LHCN-M2 (cell line): Measurements from ENCODE around the gene RNF223. TPM values are rescaled to one million over a fixed set of nuclear protein-coding genes. Genes with fewer than 3 reads are reported as not detected.
"Not testable (repeated sequence)": the region's sequence is repeated elsewhere in the genome, so short reads cannot be mapped to it uniquely, and the experiment has no call there.

Experiments used
- DNase-seq: peaks from one replicate; pipeline ENCODE4 v3.0.0-alpha.2; 2012; ENCODE audit warnings: low read depth
- total RNA-seq: library from RNA; depleted of rRNA; stranded (reverse); fragments of >200 nt; gene quantifications from 2 replicates; pipeline ENCODE4 v1.2.3, GENCODE V29; 2014

Gene RNF223
- total RNA-seq, 1 experiment from 2014 or later, result not detected

DNA sequence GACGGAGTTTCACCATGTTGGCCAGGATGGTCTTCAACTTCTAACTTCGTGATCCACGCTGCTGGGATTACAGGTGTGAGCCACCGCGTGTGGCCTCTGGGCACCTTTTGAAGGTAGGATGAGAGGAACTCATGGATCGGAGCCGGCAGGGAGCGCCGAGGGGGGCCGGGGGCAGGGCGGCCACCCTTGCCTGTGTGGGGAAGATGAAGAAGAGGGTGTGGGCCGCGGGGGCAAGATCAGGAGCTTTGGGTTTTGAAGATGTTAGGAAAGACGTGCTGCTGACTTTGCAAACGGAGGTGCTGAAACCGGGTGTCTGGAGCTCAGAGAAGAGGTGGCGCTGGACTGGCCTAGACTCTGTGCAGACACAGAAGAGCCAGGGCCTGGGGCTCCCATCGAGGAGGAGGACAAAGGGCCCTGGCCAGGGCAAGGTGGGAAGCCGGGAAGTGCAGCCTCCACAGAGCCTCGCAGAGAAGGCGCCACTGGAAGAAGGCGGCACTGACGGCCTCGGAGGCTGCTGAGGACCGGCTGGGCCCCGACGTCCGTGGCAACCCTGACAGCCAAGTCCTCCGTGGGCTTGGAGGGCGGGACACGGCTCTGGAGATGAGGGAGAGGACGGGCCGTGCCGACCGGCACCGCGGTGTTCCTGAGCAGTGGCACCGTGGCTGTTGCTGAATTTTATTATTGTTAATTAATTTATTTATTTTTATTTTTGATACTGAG is 13.7 kb downstream of the RNF223 start:
- no peak for DNase-seq

DNA sequence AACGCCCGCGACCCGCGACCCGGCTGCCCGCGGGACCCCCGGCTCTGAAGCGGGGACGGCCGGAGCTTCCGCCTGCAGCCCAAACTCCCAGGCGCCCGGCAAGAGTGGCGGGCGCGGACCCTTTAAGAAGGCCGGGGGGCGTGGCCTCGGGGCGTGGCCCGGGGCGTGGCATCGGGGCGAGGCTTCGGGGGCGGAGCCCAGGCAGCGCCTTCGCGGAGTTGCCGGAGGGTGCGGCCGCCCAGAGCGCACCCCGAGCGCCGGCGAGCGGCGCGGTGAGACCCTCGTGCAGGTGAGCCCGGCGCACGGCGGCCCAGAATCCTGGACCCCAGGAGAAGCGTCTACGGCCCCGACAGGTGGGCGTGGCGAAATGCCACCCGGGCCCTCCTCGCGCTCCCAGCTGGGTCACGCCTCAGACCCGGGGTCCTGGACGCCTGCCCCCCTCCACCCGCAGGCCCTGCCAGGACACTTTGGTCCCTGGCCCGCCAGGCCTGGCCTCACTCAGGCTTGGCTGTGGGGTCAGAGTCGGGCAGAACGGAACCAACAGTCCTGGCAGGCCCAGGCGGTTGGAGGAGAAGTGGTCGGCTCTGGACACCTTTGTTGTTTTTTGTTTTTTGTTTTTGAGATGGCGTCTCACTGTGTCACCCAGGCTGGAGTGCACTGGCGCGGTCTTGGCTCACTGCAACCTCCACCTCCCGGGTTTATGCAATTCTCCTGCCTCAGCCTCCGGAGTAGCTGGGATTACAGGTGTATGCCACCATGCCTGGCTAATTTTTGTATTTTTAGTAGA is 14.4 kb downstream of the RNF223 start:
- DNase-seq, result peak; percentile 52

DNA sequence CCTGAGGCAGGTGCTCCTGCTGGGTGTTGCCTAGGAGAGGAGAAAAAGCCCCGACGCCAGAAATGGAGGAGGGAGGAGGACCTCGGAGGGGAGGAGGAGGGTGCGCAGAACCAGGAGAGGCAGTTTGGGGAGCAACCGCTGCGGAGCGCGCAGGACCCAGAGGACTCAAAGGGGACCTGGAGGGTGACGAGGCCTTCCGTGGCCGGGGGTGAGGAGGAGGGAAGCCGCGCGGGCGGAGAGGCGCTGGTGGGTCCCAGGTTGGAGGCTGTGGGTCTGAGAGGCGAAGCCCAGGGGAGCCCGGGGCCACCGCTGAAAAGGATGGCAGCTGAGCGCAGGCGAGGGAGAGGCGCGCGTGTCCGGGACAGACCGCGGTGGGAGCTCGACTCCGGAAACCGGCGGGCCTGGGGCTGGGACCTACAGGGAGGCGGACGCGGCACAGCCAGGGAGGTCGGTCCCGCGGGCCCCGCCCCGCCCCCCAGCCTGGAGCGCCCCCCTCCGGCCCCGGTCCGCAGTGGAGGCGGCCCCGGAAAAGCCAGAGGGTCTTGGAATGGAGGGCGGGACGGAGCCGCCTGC is 15.1 kb downstream of the RNF223 start:
- DNase-seq, result no peak

DNA sequence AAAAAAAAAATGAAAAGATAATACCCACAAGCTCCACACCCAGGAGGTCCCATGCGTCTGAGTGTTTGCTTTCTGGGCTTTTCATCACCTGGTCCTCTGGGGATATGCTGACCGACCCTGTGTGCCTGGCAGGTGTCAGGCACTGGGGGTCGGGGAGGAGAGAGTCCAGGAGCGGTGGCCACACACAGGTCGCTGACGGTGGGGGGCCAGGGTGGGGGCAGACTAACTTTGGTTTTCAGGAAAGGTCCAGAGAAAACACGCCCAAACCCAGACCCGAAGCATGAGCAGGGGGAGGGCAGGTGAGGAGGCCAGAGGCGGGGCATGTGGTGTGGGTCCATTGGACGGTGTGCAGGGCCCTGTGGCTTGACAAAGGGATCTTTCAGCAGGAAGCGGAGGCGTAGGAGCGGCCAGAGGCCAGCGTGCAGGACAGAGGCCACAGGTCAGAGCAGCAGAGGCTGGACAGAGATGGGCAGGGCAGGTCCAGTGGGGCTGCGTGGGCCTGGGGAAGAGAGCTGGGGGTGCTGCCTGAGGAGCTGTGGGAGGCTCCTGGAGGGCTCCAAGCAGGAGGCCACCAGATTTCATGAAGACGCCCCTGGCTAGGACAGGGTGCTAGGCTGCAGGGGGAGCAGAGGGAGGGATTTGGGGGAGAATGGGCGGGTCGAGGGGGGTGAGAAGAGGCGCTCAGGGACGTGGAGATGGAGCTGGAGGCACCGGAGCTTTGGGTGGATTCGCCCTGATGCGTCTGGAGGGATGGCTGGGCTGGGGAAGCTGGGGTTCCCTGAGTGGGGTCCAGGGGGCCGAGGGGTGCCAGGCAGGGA is 15.8 kb downstream of the RNF223 start:
- no peak for DNase-seq

DNA sequence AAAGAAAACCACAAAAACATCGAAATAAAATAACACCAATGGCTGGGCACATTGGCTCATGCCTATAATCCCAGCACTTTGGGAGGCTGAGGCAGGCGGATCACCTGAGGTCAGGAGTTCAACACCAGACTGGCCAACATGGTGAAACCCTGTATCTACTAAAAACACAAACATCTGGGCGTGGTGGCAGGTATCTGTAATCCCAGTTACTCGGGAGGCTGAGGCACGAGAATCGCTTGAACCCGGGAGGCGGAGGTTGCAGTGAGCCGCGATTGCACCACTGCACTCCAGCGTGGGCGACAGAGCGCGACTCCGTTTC is 16.4 kb downstream of the RNF223 start:
- DNase-seq, result not testable (repeated sequence)

DNA sequence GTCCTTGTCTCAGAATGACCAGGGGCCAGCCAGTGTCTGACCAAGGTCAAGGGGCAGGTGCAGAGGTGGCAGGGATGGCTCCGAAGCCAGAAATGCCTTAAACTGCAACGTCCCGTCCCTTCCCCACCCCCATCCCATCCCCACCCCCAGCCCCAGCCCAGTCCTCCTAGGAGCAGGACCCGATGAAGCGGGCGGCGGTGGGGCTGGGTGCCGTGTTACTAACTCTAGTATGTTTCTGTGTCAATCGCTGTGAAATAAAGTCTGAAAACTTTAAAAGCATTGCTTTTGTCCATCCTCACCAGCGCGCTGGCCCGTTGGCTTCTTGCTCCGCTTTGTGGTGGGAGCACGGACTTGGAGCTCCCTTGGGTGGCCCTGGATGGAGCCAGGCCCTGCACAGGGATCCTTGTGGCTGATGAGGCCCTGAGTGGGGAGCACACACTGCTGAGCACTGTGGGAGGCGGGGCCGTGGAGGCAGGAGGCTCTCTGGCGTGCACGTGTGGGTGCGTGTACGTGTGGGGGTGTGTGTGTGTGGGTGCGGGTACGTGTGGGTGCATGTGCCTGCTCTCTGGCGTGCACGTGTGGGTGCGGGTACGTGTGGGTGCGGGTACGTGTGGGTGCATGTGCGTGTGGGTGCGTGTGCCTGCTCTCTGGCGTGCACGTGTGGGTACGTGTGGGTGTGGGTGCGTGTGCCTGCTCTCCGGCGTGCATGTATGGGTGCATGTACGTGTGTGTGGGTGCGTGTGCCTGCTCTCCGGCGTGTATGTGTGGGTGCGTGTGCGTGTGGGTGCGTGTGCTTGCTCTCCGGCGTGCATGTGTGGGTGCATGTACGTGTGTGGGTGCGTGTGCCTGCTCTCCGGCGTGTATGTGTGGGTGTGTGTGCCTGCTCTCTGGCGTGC is 18.0 kb downstream of the RNF223 start:
- no peak for DNase-seq

DNA sequence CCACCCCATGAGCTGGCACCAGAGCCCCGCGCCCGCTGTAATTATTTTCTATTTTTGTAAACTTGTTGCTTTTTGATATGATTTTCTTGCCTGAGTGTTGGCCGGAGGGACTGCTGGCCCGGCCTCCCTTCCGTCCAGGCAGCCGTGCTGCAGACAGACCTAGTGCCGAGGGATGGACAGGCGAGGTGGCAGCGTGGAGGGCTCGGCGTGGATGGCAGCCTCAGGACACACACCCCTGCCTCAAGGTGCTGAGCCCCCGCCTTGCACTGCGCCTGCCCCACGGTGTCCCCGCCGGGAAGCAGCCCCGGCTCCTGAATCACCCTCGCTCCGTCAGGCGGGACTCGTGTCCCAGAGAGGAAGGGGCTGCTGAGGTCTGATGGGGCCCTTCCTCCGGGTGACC is 19.1 kb downstream of the RNF223 start:
- no peak for DNase-seq

DNA sequence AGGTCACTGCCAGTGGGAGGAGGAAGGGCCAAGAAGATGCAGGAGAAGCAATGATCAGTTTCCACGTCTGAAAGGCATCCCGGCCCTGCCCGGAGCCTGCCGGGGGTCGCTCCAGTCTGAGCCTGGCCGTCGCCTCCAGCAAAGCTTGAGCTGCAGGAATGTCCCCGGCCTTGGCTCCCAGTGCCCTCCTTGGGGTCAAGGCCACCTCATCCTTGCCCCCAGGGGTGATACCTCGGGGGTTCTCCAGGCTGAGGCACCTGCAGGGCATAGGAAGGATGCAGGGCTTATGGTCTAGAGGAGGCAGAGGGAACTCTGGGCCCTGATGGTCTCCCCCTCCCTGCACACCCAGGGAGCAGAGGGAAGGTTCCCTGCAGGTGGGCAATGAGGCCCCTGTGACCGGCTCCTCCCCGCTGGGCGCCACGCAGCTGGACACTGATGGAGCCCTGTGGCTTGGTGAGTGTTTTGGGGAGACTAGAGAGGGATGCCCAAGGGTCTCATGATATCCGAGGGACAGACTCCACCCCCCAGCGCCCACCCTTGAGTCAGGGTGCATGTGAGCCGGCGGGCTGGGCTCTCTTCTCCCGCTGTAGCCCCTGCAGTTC is 19.9 kb downstream of the RNF223 start:
- no peak for DNase-seq

DNA sequence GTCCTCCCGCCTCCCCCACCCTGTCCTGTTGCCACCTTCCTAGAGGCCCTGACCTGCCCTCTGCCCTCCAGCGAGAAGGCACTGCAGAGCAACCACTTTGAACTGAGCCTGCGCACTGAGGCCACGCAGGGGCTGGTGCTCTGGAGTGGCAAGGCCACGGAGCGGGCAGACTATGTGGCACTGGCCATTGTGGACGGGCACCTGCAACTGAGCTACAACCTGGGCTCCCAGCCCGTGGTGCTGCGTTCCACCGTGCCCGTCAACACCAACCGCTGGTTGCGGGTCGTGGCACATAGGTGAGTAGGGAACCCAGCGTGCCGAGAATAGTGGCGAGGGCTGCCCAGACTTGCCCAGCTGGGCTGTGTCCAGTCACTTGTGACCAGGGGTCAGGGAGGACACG is 20.4 kb downstream of the RNF223 start:
- no peak for DNase-seq

DNA sequence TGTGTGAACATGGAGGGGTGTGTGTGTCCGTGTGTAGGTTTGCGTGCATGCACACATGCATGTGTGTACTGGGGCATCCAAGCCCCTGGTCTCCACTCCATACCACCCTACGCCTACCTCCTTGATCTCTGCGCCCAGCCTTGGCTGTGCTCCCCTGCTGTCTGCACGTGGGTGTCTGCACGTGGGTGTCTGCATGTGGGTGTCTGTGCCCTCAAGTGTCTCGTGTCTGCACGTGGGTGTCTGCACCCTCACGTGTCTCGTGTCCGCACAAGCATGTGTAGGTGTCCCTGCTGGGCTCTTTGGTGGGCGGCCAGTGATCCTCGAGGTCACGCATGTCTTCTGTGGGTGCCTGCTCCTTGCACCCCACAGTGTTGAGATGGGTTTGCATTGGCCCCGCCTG is 21.1 kb downstream of the RNF223 start:
- DNase-seq, result no peak

DNA sequence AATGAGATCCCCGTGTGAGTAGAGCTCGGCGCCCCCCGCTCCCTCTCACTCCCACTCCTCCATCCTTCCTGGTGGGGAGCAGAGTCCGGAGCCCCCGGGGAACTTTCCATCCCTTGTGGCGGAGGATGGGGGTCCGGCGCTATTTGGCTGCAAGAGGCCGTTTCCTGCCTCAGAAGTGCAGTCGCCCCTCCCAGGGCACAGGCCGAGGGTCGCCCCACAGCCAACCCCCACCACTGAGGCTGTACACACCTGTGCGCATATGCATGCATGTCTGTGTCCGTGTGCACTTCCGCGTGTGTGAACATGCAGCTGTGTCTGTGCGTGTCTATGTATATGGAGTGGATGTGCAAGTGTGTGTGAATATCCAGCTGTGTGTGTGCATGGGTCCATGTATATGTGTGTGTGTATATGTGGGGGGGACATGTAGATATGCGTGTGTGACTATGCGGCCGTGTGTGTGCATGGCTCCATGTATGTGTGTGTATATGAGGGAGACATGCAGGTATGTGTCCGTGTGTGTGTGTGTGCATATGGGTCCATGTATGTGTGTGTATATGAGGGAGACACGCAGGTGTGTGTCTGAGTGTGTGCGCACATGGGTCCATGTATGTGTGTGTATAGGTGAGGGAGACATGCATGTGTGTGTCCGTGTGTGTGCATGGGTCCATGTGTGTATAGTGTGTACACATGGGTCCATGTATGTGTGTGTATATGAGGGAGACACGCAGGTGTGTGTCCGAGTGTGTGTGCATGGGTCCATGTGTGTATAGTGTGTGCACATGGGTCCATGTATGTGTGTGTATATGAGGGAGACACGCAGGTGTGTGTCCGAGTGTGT is 21.9 kb downstream of the RNF223 start:
- DNase-seq, result no peak

DNA sequence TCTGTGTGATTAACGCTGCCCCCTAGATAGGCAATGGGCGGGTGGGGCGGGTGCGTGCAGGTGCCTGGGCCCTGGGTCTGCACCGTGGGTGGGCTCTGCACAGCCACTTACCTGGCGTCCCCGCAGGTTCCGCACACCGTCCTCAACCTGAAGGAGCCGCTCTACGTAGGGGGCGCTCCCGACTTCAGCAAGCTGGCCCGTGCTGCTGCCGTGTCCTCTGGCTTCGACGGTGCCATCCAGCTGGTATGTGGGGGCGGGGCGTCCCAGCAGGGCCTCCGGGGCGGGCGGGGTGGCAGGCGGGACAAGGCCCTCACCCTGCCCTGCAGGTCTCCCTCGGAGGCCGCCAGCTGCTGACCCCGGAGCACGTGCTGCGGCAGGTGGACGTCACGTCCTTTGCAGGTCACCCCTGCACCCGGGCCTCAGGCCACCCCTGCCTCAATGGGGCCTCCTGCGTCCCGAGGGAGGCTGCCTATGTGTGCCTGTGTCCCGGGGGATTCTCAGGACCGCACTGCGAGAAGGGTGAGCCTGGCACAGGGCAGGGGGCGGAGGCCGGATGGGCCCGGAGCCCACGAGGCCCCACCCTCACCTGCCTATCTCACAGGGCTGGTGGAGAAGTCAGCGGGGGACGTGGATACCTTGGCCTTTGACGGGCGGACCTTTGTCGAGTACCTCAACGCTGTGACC is 22.8 kb downstream of the RNF223 start:
- no peak for DNase-seq

DNA sequence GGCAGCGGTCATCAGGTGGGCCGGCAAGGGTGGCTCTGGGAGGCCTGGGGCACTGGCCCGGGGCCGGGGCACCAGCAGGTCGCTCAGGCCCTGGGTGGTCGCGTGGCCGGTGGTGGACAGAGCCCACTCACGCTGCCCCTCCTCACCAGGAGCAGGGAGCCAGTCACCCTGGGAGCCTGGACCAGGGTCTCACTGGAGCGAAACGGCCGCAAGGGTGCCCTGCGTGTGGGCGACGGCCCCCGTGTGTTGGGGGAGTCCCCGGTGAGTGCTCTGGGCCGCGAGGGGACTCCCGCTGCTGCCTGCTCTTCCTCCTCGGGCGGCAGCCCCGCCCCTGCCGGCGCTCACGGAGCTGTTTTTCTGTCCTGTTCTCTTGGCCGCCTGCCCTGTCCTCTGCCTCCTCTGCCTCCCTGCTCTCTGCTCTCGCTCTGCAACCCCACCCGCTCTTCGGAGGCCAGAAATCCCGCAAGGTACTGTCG is 23.5 kb downstream of the RNF223 start:
- DNase-seq, result no peak

DNA sequence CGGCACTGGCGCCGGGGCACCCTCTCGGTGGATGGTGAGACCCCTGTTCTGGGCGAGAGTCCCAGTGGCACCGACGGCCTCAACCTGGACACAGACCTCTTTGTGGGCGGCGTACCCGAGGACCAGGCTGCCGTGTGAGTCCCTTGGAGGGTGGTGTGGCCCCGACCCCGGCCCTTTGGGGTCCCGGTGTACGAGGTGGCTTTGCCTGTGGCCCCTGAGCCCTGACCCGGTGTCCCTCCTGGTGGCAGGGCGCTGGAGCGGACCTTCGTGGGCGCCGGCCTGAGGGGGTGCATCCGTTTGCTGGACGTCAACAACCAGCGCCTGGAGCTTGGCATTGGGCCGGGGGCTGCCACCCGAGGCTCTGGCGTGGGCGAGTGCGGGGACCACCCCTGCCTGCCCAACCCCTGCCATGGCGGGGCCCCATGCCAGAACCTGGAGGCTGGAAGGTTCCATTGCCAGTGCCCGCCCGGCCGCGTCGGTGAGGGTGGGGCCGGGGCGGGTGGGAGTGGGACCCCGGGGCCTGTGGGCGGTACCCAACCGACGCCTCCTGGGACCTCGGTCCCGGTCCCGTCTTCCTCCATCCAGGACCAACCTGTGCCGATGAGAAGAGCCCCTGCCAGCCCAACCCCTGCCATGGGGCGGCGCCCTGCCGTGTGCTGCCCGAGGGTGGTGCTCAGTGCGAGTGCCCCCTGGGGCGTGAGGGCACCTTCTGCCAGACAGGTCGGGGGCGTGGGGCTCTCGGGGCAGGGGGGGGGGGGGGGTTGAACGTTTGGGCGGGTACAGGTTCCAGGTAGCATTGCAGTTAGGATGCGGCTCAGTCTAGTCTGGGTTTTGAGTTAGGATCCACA is 24.6 kb downstream of the RNF223 start:
- DNase-seq, result no peak

DNA sequence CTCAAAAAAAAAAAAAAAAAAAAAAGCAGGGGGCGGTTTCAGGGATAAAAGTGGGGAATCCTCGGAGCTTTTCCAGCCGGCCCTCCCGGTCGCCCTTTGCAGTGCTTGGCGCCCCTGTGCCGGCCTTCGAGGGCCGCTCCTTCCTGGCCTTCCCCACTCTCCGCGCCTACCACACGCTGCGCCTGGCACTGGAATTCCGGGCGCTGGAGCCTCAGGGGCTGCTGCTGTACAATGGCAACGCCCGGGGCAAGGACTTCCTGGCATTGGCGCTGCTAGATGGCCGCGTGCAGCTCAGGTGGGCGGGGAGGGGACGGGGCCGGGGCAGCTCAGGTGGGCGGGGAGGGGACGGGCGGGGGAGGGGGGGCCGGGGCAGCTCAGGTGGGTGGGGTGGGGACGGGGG is 25.3 kb downstream of the RNF223 start:
- no peak for DNase-seq

DNA sequence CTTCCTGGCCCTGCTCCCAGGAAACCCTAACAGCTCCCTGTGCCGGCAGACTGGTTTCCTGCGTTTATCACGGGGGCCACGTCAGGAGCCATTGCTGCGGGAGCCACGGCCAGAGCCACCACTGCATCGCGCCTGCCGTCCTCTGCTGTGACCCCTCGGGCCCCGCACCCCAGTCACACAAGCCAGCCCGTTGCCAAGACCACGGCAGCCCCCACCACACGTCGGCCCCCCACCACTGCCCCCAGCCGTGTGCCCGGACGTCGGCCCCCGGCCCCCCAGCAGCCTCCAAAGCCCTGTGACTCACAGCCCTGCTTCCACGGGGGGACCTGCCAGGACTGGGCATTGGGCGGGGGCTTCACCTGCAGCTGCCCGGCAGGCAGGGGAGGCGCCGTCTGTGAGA is 26.1 kb downstream of the RNF223 start:
- DNase-seq, result no peak

DNA sequence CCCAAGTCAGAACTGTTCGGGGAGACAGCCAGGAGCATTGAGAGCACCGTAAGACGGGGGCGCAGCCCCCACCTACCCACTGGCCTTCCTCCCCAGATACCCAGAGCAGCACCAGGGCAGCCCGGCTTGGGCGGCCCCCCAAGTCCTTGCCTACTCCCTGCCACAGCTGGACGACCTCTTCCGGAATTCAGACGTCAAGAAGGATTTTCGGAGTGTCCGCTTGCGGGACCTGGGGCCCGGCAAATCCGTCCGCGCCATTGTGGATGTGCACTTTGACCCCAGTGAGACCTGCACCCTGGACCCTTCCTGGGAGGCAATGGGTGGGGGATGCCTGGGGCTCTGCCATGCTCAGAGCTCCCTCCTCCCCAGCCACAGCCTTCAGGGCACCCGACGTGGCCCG is 26.7 kb downstream of the RNF223 start:
- no peak for DNase-seq

DNA sequence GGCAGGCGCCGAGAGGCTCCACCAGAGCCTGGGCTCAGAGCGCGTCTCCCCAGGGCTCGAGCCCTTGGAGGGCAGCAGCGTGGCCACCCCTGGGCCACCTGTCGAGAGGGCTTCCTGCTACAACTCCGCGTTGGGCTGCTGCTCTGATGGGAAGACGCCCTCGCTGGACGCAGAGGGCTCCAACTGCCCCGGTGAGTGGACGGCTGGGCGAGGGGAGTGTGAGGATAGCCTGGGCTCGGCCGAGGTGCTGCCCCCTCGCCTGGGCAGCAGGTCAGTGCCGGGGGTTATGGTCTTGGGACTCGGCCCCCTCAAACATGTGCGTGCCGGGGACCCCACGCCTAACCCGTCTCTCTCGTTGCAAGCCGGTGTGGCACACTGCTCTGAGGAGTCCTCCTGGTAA is 27.3 kb downstream of the RNF223 start:
- no peak for DNase-seq
